ENCODE data around the gene C17orf58.

DNA sequence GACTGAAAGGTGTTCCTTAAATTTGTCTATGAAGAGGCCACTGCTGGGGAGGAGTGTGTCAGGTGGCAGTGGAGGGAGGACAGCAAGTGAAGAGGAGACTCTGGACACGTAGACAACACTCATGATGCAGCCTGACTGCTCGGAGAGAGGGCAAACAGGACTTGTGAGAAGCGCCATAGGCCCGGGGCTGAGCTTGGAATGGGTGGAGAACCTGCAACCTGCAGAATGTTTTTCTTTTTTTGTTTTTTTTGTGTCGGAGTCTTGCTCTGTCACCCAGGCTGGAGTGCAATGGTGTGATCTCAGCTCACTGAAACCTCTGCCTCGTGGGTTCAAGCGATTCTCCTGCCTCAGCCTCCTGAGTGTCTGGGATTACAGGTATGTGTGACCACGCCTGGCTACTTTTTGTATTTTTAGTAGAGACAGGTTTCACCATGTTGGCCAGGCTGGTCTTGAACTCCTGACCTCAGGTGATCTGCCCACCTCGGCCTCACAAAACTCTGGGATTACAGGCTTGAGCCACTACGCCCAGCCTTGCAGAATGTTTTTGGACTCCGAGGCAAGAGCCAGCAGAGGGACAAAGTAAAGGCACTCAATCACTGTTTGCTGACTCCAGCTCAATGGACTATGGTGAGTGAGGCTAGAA lies 18.9 kb upstream of the C17orf58 start:
- TF ChIP-seq, protein P1, sequence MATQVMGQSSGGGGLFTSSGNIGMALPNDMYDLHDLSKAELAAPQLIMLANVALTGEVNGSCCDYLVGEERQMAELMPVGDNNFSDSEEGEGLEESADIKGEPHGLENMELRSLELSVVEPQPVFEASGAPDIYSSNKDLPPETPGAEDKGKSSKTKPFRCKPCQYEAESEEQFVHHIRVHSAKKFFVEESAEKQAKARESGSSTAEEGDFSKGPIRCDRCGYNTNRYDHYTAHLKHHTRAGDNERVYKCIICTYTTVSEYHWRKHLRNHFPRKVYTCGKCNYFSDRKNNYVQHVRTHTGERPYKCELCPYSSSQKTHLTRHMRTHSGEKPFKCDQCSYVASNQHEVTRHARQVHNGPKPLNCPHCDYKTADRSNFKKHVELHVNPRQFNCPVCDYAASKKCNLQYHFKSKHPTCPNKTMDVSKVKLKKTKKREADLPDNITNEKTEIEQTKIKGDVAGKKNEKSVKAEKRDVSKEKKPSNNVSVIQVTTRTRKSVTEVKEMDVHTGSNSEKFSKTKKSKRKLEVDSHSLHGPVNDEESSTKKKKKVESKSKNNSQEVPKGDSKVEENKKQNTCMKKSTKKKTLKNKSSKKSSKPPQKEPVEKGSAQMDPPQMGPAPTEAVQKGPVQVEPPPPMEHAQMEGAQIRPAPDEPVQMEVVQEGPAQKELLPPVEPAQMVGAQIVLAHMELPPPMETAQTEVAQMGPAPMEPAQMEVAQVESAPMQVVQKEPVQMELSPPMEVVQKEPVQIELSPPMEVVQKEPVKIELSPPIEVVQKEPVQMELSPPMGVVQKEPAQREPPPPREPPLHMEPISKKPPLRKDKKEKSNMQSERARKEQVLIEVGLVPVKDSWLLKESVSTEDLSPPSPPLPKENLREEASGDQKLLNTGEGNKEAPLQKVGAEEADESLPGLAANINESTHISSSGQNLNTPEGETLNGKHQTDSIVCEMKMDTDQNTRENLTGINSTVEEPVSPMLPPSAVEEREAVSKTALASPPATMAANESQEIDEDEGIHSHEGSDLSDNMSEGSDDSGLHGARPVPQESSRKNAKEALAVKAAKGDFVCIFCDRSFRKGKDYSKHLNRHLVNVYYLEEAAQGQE (IDR thresholded peaks at IDR 0.05; ENCODE audit: low read depth): no peak
- TF ChIP-seq EP300 (IDR thresholded peaks at IDR 0.05; ENCODE audit: borderline replicate concordance) (no peak), EGR1 (IDR thresholded peaks at IDR 0.05) (no peak), TAF1 (IDR thresholded peaks at IDR 0.05; ENCODE audit: low read depth) (no peak), TEAD4 (IDR thresholded peaks at IDR 0.05) (no peak)
- TF ChIP-seq, protein P2, sequence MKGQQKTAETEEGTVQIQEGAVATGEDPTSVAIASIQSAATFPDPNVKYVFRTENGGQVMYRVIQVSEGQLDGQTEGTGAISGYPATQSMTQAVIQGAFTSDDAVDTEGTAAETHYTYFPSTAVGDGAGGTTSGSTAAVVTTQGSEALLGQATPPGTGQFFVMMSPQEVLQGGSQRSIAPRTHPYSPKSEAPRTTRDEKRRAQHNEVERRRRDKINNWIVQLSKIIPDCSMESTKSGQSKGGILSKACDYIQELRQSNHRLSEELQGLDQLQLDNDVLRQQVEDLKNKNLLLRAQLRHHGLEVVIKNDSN (IDR thresholded peaks at IDR 0.05): no peak
- TF ChIP-seq, protein P3, sequence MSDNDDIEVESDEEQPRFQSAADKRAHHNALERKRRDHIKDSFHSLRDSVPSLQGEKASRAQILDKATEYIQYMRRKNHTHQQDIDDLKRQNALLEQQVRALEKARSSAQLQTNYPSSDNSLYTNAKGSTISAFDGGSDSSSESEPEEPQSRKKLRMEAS (IDR thresholded peaks at IDR 0.05): no peak
